Stimulated activated CD4-positive, alpha-beta T cell treated with anti-CD3 and anti-CD28 coated beads, Interleukin-12 subunit alpha, Interleukin-12 subunit beta, amount 100 ng/mL, for 48 hours (primary cell): ENCODE results near the gene KRCC1.

Source experiments
- DNase-seq, 3 donors: peaks; one replicate each; pipeline ENCODE4 v3.0.0-alpha.2; 2020; ENCODE audit warnings: low read depth in 2 of 3, low spot score in 1 of 3

Gene KRCC1

DNA sequence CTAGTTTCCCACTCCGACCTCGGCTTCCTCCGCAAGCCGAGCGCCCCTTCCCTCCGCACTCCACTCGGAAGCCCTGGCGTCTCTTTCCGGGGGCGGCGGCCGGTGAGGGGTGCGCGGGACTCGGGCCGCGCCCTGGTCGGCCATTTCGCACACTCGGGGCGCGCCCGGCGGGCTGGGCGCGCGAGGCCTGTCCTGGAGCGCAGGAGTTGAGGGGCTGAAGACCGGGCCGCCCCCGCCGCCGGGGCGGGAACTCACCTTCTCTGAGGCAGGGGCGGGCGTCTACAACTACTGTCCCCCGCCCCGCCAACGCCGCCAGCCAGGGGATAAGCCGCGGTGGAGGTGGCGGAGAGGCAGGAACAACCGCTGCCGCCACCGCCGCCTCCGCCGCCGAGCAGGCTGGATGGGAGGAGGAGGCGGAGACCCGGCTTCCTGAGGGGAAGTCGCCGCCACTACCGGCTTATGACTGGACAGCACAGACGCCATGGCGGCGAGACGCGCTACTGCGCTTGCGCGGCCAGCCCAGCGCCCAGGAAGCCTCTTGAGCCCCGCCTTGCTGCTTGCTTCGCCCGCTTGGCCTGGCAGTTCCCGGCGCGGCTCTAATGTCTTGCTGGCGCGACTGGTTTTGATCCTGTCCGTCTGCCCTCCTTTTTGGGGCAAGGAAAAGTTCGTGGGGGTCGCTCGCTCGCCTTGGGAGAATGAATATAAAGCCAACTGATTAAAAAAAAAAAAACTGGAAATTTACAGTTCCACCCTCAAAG, at the start of gene KRCC1:
Gene KRCC1 (minus strand): TSS at position 413 of the 758 bp plus-strand sequence. CDS start 27,220 bp downstream, outside the sequence.
- peak; percentile 79 to 91 (median 89) for DNase-seq

DNA sequence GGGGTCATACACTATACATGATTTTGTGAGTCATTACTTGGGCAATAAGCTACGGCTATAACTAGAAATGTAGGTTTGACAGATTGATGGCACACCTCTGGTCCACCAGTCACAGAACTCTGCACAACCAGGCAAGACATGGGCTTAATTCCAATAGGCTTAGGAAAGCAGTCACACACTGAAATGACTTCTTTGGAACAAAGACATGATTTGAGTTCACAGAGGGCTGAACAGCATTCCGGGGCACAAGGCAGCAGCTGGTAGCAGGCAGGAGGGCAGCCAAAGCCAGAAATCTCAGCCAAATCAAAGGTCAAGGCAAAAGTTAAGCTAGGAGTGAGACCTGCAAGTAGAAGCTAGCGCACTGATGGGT, 44.9 kb upstream of the KRCC1 start:
- DNase-seq = no peak

DNA sequence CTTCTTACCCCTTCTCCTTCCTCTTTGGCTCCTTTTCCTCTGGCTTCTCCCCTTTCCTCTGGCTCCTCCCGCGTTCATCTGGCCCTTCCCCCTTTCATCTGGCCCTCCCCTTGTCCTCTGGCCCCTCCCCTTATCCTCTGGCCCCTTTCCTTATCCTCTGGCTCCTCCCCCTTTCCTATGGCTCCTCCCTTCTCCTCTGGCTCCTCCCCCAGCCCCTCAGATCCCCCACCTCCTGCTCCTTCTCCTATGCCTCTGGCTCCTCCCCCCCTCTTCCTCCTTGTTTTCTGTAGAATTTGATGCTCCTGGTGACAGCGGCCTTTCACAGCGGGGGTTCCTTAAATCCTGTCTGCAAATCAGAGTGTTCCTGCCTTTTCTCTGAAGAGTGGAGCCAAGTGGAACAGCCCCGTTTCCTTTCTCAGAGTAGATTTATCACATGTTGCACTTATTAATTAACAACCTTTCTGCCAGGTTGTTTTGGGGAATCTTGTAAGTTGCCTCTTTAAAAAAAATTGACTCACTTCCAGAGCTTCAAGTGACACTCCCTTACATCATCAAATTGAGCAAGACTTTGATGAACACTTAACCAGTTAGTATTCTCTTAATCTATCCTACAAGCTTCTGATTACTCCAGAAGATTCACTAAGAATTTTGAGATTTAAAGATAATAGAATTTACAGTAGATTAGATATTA, 44.4 kb upstream of the KRCC1 start:
- DNase-seq = no peak

DNA sequence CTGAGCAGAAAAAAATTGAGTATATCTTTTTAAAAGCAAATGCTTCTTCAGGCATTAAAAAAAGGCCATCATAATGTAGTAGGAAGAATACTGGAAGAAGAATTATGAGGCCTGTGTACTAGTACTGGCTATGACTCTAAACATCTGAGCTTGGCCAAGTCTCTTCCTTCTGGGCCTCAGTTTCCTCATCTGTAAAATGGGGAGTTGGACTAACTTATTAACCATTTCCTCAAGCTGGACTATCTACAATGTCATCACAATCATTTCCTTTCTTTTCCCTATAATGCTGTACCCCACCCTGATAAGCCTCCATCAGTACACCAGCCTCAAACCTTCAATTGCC, 42.9 kb upstream of the KRCC1 start:
- DNase-seq = no peak

DNA sequence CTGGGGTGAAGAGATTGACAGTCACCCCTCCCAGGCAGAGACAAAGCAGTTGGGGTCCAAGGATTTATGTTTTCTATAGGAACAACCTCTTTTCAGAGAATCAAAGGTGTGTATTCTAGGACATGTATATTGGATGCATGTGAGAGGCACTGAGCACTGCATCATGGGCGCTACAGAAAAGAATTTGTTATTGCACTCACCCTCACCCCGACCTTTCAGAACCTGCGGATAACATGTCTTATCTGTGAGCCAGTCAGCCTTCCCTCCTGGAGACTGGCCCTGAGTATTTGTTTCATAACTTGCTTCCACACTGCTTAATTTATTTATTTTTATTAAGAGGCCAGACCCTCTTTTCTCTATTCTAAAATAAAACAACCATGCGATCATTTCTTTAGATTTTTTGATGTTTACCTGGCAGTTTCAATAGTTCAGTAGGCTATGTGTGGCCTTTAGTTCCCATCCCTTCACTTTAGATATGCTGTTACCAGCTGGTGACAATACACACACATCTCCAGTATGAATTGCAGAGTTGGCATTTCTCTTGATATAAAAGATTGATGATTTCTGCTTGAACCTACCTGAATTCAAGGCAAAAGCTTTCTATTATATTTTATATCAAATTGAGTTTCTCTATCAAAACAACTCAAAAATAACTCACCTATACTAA, 42.4 kb upstream of the KRCC1 start:
- no peak for DNase-seq

DNA sequence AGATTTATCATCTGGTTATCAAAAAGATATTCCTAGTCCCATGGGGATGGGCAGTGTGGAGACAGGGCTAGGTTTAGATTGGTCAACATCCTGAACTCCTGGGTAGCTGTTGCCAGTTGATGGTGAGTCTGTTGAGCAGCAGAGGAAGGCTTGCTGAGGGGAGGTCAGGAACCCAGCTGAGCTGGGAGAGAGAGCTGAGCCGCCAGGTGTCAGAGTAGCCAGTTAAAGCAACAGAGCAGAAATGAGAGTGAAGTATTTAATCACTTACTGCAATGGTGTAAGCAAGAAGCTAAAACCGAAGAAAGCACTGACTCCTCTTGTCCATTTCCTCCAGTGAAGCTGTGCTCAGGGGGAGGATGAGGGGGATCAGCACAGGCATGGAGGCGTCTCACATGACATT, 41.6 kb upstream of the KRCC1 start:
- no peak for DNase-seq

DNA sequence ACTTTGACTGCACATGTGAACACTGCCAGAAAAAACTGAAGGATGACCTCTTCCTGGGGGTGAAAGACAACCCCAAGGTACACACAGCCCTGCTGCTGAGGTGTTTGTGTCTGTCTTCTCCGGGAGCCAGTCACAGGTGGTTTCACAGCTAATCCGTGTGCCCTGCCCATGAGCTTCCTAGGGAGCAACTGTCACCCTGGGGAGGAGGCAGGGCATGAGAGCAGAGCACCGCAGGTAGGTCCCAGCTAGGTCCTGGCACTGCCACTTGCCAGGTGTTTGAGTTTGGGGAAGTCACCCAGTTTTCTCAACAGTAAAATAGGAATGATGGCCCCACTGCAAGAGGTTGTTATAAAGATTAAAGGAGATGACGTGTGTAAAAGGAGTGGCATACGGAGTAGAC, 41.1 kb upstream of the KRCC1 start:
- no peak for DNase-seq

DNA sequence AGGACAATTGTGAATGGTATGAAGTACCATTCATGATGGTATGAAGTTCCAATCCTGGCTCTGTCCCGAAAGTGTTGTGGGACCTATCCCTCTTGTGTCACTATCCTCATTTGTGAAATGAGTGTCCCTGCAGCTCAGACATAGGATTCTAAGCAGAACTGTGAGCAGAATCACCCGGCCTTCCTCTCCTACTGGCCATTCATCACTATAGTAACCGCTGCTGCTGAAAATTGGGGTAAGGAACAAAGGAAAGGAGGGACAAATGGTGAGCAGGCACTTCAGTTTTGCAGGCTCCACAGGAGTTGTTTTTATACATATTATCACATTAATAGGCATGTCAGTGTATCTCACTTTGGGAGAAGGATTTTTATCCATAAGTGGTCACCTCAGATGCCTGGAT, 39.4 kb upstream of the KRCC1 start:
- DNase-seq = no peak

DNA sequence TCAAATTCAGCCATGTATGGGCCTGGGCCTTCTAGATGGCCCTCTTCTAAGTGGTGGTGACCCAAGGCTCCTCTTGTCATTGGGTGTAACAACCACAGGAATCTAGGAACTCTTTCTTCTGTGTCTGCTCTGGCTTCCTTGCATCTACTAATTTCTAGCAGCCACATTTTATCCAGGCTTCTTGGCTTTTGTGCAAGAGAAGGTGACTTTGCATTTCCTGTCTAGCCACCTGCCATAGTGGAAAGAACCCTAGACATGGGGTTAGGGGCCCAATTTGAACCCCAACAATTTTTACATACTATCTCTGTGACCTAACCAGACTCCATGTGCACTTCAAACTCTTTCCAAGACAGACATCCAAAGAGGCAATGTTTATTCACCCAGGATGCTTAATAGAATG, 37.2 kb upstream of the KRCC1 start:
- no peak for DNase-seq

DNA sequence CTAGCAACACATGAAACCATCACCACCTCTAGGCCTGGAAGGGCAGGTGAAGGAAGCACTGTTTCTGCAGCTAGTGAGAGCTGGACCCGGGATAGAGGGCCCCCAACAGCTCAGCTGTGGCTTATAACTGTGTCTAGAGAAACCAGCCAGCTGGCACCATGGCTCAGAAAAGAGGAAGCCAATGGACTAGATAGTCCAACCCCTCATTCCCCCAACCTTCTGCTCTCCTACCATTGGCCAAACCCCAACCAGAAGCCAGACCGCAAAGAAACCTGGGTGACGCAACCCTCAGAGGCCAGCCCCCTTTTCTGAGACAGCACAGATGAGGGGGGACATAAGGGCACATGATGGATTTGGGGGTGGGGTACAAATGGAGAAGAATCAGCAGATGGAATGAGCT, 36.4 kb upstream of the KRCC1 start:
- DNase-seq = no peak

DNA sequence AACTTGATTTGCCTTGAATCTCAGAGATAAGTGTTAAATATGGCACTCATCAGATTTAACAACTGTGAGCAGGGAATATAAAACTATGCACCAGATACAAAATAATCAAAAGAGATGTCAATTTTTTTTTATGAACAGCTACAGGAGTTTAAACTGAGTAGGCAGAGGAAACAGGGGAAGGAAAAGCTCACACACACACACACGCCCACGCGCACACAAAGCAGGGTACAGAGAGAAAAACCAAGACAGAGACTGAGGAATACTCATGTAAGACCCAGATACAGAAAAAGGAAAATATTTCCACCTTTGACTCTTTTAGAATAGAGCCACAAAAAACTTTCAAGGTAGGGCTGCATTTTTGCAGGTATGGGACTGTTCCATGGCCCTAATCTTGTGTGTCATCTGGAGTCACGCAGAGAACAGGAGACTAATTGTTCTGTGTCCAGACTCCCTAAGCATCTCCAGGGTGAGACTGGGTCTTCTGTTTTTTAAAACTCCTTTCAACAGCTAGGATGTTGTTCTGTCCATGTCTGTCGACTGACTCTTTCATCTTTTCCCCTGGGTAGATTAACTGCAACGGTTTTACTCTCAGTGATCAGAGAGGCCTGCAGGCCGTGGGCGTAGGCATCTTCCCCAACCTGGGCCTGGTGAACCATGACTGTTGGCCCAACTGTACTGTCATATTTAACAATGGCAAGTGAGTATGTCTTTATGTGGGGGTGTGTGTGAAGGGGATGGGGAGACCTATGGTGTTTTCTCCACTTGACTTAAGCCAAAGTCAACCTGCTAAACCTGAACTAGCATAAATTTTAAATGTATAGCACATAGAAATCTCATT, 35.1 kb upstream of the KRCC1 start:
- DNase-seq = peak in 2 of 3 donors; percentile 8

DNA sequence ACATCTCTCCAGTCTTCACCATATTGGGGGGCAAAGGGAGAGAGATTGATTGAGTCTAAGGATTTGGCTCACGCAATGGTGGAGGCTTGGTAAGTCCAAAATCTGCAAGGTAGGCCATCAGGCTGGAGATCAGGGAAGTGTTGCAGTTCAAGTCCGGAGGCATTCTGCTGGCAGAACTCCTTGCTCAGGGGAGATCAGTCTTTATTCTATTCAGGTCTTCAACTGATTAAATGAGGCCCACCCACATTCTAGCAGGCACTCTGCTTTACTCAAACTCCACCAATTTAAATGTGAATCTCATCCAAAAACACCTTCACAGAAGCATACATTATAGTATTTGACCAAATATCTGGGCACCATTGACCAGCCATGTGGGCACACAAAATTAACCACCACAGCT, 33.4 kb upstream of the KRCC1 start:
- DNase-seq = no peak

DNA sequence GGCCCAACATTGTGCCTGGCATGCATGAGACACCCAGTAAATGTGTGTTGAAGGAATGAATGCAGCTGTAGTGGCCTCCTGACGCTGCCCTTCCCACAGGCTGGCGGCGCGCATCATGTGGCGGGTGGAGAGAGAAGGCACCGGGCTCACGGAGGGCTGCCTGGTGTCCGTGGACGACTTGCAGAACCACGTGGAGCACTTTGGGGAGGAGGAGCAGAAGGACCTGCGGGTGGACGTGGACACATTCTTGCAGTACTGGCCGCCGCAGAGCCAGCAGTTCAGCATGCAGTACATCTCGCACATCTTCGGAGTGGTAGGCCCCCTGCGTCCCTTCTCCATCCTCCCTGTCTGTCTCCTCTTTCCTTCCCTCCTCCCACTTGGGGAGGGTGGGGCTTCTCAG, 32.2 kb upstream of the KRCC1 start:
- DNase-seq = no peak

DNA sequence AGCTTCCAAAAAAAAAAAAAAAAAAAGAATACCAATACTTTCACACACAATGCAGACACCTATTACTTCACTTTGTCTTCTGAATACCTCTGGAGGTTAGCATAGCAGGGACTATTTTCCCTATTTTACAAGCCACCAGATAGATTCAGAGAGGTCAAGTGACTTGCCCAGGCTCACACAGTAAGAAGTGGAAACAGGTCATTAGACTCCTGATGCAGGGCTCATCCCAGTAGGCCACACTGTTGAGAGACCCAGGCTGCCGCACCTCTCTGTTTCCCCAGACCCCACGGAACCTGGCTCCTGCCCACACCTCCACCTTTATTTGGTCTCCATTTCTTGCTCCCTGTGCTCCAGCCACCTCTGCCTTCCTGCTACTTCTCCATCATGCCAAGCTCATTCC, 31.5 kb upstream of the KRCC1 start:
- DNase-seq = no peak

DNA sequence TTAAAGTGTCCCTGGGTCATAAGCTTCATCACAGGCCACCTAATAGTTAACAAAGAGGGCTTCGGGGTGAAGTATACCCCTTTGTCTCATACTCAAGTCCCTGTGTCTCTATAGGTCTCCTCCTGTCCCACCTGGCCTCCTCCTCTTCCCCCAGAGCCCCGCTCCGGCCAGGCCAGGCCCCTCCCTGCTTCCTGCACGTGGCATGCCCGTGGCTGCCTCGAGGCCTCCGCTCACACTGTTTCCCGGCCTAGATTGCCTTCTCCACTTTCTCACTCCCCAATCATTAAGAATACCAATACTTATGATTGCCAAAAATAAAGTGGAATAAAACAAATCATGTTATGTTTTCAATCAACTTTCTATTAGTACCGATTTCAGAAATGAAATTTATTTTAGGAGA, 30.8 kb upstream of the KRCC1 start:
- no peak for DNase-seq

DNA sequence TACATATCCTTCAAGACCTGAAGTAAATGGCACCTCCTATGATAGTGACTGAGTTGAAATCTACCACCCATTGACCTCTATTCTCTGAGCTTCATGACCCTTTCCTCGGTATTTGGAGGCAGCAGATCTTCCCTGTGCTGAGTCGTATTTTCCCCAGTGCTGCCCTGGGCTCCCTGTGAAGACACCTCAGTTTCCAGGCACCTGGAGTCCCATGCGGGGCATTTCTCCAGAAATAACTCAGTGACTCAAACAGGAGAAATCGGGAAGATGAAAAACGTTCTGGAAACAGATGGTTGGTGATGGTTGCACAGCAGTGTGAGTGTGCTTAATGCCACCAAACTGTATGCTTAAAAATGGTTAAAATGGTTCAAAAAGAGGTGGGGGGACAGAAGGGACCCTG, 30.0 kb upstream of the KRCC1 start:
- DNase-seq = no peak

DNA sequence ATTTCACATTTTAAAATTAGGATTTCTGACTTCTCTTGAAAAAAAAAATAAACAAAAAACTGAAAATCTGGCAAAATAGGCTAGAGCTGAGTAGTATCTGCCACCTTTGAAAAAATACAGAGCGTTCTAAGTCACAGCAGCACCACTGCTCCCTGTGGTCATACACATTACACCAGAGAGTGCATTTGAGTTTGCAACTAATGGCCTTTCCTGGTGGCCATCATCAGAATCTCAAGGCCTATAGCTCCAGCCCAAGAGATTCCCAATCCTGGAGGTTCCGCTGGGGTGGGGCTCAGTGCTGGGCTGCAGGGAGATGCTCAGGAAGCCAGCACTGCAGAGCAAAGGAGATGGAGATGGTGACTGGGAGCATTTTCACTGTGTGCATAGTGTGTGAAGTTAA, 29.5 kb upstream of the KRCC1 start:
- DNase-seq = no peak

DNA sequence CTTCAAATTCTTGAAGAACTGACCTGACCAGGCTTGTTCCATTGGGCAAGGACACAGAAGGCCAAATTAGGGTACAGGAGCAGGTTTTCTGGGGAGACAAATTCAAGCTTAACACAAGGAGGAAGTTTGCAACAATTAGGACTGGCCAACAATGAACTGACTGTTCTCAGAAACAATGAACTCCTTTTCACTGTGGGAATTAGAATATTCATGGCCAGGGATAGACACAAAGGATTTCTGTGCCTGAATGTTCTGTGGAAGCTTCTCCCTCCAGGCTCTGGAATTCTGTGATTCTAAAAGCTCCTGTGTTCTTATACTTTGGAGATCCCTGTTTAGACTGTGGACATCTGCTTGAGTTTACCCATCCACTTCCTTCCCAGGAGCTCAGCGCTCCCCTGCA, 27.2 kb upstream of the KRCC1 start:
- no peak for DNase-seq

DNA sequence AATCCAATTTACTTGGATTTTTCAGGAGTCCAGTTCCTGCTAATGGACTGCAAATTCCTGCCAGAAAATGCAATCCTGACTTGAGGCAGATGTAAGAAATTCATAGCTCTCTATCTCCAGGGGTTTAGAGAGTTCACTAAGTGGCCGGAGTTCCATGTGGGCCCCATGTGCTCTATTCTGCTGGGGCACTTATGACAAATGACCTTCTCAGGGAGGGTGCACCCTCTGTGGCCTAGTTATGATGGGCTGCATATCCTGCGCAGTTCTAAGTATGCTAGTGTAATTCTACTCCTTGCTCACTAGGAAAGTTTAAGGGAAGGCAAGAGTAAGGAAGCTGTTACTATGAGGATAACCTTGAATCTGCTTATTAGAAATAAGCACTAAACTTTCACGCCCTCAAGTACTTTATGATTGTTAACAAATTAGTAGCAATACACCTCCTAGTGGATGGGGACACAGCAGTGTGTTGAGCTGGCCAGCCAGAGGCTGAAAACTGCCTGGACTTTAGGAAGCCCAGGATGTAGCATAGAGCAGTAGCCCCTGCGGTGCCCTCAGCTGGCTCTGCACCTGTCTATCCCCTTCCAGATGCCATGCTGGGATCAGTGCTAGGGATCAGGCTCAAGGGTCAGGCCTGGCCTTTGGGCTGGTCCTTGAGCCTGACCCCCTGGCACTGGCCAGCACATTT, 26.5 kb upstream of the KRCC1 start:
- DNase-seq = no peak

DNA sequence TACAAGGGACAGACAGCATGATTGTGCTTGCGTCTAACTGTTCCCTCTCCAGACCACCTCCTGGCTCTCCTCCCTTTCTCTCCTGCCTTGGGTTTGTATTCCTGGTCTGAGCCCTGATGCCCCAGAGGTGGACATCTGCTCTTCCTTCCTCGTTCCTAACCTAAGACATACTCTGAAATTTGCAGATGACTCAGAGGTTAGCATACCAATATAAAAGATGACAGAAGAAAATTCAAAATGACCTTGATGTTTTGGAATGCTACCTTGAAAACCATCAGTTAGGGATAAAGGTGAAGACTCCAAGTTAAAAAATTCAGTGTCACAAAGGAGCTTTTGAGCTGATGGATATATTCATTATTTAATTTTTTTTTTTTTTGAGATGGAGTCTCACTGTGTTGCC, 25.0 kb upstream of the KRCC1 start:
- no peak for DNase-seq

DNA sequence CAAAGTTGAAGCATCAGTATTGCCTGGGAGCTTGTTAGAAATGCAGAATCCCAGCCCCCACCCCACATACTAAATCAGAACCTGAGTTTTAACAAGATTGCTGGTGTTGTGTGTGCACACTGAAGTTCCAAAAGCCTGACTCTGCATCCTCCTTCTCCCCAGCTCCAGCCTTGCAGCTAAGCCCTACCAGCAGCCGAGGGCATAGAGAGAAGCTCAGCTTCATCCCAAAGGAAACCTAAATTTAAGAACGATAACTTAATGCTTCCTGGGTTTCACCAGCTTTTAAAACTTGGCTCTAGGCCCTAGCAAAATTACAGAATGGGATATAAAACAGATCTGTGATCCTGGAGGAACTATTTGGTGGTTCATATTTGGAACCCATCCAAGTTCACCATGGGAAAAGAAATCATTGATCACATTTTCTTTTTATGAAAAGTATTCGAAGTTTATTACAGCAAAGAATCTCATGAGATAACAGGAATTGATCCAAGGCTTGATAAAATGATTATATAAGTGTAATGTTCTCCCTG, 23.1 kb upstream of the KRCC1 start:
- no peak for DNase-seq
